ENCODE measurements around the gene ADAMTS16.

DNA sequence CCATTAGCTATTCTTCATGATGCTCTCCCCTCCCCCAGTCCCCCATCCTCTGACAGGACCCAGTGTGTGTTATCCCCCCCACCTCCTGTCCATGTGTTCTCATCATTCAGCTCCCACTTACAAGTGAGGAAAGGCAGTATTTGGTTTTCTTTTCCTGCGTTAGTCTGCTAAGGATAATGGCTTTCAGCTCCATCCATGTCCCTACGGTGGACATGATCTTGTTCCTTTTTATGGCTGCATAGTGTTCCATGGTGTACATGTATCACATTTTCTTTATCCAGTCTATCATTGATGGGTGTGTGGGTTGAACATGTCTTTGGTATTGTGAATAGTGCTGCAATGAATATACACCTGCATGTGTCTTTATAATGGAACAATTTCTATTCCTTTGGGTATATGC, 181.0 kb downstream of the ADAMTS16 start:
- TF ChIP-seq EZH2phosphoT487 (IDR thresholded peaks at IDR 0.05; ENCODE audit: insufficient read depth, low read depth) (no peak), EZH2 (IDR thresholded peaks at IDR 0.05; ENCODE audit: insufficient read depth, poor library complexity, severe bottlenecking) (no peak)
